ENCODE data around the gene EPHA10.
A peak's percentile ranks its signal among the peaks of the same experiment; 100 is the strongest.

Gene EPHA10

GRCh38 chr1:37765916-37766664, 1.2 kb upstream of the EPHA10 start:
- no peak overlapping the region for H3K27ac ChIP-seq (replicated peaks)

GRCh38 chr1:37764414-37764825, 500 bp downstream of the EPHA10 start:
- TF ChIP-seq POLR2AphosphoS5 (IDR thresholded peaks at IDR 0.05; ENCODE audit: low read depth) (no peak), REST (IDR thresholded peaks at IDR 0.05; ENCODE audit: insufficient replicate concordance, low read depth) (peak; percentile 99), SPI1 (IDR thresholded peaks at IDR 0.05; ENCODE audit: borderline replicate concordance, low read depth) (no peak), CTCF (IDR thresholded peaks at IDR 0.05; ENCODE audit: insufficient read depth, low read length) (no peak), GABPA (IDR thresholded peaks at IDR 0.05; ENCODE audit: low read depth) (no peak)
- H3K27me3 ChIP-seq (ENCODE audit: insufficient read depth, poor library complexity, severe bottlenecking), result peaks cover 28% of the 10 kb centered on the region
- peak; percentile 7 to 46 for DNase-seq (ENCODE audit: low read depth in 1 of 2, low spot score in 1 of 2)

More at GRCh38 chr1:37765916-37766664, 1.2 kb upstream of the EPHA10 start:
- TF ChIP-seq GABPA (IDR thresholded peaks at IDR 0.05; ENCODE audit: low read depth) (no peak), POLR2AphosphoS5 (IDR thresholded peaks at IDR 0.05; ENCODE audit: low read depth) (no peak), CTCF (IDR thresholded peaks at IDR 0.05; ENCODE audit: insufficient read depth, low read length) (no peak), SPI1 (IDR thresholded peaks at IDR 0.05; ENCODE audit: borderline replicate concordance, low read depth) (no peak)
- Histone ChIP-seq H3K4me3 (replicated peaks; ENCODE audit: insufficient read depth, low read length) (no peak overlapping the region), H3K27me3 (ENCODE audit: insufficient read depth, poor library complexity, severe bottlenecking) (peaks cover 28% of the 10 kb centered on the region)
- DNase-seq (ENCODE audit: low read depth in 1 of 2, low spot score in 1 of 2), result no peak

GRCh38 chr1:37763791-37764413, 1.0 kb downstream of the EPHA10 start:
- no peak overlapping the region for H3K27ac ChIP-seq (replicated peaks)
- no peak overlapping the region for H3K4me3 ChIP-seq (replicated peaks; ENCODE audit: insufficient read depth, low read length)
- TF ChIP-seq SPI1 (IDR thresholded peaks at IDR 0.05; ENCODE audit: borderline replicate concordance, low read depth) (no peak), REST (IDR thresholded peaks at IDR 0.05; ENCODE audit: insufficient replicate concordance, low read depth) (no peak)
- no peak for DNase-seq (ENCODE audit: low read depth in 1 of 2, low spot score in 1 of 2)
- H3K27me3 ChIP-seq (ENCODE audit: insufficient read depth, poor library complexity, severe bottlenecking), result peaks cover 28% of the 10 kb centered on the region

More at GRCh38 chr1:37764414-37764825, 500 bp downstream of the EPHA10 start:
- Histone ChIP-seq H3K27ac (replicated peaks) (no peak overlapping the region), H3K4me3 (replicated peaks; ENCODE audit: insufficient read depth, low read length) (no peak overlapping the region)

GRCh38 chr1:37762516-37762915, 2.4 kb downstream of the EPHA10 start:
- TF ChIP-seq SPI1 (IDR thresholded peaks at IDR 0.05; ENCODE audit: borderline replicate concordance, low read depth), result no peak
- TF ChIP-seq GABPA (IDR thresholded peaks at IDR 0.05; ENCODE audit: low read depth), result no peak
- no peak for TF ChIP-seq CTCF (IDR thresholded peaks at IDR 0.05; ENCODE audit: insufficient read depth, low read length)
- no peak for TF ChIP-seq REST (IDR thresholded peaks at IDR 0.05; ENCODE audit: insufficient replicate concordance, low read depth)
- TF ChIP-seq POLR2AphosphoS5 (IDR thresholded peaks at IDR 0.05; ENCODE audit: low read depth), result no peak
- DNase-seq (ENCODE audit: low read depth in 1 of 2, low spot score in 1 of 2), result no peak
- H3K27me3 ChIP-seq (ENCODE audit: insufficient read depth, poor library complexity, severe bottlenecking), result peaks cover 25% of the 10 kb centered on the region
- no peak overlapping the region for H3K27ac ChIP-seq (replicated peaks)
- H3K4me3 ChIP-seq (replicated peaks; ENCODE audit: insufficient read depth, low read length), result no peak overlapping the region
